NCI-H1930 (cell line): Measurements from ENCODE around the gene ZNF552.
"Not testable (repeated sequence)": the region's sequence is repeated elsewhere in the genome, so short reads cannot be mapped to it uniquely, and the experiment has no call there.

Experiments used
- DNase-seq, 2 experiments: peaks; one replicate each; lab custom pipeline; 2025; lab: John Stamatoyannopoulos, UW

The ZNF552 gene

GRCh38 chr19:57814505-57815246, at the start of gene ZNF552:
TSS of gene ZNF552 (minus strand) at chr19:57814913. CDS start at chr19:57814743, 170 bp downstream.
- DNase-seq: peak; percentile 92 to 94

DNA sequence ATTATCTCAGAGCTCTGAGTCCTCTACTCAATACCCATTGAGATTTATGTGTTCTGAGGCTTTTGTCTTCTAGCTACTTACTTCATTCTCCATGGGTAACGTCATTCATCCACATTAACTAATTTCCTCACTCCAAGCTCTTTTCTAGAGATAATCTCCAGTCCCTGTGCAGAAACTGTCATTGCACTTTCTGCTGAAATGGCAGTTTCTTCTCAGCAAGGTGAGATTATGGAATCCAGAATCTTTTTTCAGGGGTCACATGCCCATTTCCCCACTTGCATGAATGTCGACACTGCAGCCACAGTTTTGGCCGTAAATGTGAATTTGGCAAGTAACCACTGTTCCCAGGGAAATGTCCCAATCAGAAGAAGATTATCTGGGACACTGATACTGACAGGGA, 47.6 kb upstream of the ZNF552 start:
- not testable (repeated sequence) for DNase-seq

DNA sequence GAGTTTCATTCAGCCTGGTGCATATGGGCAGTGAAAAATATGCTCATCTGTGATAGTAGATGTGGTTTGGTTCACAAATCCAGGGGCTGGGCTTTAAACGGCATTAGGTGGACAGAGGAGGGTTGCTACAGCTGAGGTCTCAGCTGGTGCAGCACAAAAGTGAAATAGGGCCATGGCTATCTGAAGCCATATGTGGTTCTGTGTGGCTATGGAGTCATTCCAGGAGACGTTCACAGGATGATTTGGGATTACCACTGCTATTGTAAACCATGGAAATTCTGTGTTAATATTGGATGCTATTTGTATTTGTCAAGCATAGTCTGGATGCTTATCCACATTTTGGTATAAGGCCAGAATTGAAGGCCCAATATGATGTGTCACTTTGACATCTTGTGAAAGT, 39.4 kb upstream of the ZNF552 start:
- DNase-seq: not testable (repeated sequence)

- not testable (repeated sequence) for DNase-seq
These were observed 37.3 kb upstream of the ZNF552 start for GRCh38 chr19:57851812-57852603.

- no peak for DNase-seq
These were observed 35.9 kb upstream of the ZNF552 start for GRCh38 chr19:57850553-57851017.

DNA sequence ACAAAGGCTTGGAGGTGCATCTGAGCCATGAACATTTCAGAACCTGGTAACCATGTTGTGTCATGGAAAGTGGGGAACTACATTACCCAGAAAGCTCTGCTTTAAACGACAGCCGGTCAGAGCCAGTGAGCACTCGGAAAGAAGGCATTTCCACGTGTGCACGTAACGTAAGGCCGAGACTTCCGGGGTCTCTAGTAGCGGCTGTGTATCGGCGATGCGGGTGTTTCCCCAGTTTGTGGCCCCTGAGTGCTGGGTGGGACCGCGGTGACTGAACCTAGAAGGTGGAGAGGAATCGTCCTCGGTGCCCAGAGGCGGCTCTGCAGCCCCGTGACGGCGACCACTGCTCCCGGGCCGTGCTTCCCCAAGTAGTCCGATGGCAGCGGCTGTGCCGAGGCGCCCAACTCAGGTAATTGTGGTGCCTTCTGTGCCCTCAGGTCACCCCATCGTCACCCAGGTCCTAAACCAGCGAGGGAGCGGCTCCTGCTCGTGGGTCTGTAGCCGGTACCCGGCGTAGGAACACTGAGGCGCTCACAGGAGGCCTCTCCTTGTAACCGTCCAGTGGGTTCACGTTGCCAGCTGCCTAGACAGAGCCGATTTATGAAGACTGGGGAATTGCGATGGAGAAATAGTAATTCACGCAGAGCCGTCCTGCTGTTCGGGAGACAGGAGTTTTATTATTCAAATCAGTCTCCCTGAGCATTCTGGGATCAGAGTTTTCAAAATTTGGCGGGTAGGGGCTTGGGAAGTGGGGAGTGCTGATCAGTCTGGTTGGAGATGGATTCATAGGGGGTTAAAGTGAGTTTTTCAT, 35.2 kb upstream of the ZNF552 start, which contains the start of gene ZNF587:
Gene ZNF587, plus strand, starts transcription at position 194 of the 808 bp plus-strand sequence. Its CDS starts 180 bp downstream, at position 374.
- peak; percentile 70 to 88 for DNase-seq

- DNase-seq: not testable (repeated sequence)
These were observed 34.5 kb upstream of the ZNF552 start for GRCh38 chr19:57849162-57849665.

- not testable (repeated sequence) for DNase-seq
These were observed 32.5 kb upstream of the ZNF552 start for GRCh38 chr19:57847164-57847563.

DNA sequence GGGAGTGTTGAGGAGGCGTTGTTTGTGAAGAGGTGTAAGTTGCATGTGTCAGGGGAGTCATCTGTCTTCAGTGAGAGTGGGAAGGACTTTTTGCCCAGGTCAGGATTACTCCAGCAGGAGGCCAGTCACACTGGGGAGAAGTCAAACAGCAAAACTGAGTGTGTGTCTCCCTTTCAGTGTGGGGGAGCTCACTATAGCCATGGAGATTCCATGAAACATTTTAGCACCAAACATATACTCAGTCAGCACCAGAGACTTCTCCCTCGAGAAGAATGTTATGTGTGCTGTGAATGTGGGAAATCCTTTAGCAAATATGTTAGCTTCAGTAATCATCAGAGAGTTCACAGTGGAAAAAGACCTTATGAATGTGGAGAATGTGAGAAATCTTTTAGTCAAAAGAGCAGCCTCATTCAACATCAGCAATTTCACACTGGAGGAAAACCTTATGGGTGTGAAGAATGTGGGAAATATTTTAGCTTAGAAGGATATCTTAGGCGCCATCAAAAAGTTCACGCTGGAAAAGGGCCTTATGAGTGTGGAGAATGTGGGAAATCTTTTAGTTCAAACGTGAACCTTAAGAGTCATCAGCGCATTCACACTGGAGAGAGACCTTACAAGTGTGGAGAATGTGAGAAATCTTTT, 26.5 kb upstream of the ZNF552 start:
- DNase-seq: no peak

DNA sequence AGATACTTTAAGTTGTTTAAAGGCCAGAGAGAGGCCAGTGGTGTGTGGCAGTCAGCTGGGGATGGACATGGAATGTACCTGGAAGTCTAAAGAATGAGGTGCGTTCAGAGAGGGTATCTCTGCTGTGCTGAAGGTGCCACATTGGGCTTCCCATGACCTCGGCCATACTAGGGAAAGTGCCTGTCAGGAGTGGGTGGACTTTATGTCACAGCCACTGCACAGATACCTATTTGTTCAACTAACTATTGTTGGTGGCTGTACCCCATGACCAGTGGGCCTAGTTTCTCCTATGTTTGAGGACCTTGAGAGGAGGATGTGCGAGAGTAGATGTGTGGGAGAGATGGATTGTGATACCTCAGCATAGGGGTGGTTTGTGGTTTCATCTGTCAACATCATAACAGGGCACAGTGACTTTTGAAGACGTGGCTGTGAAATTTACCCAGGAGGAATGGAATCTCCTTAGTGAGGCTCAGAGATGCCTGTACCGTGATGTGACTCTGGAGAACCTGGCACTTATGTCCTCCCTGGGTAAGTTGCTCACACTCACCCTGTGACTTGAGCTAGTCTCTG, 24.0 kb upstream of the ZNF552 start:
- DNase-seq: not testable (repeated sequence)

- not testable (repeated sequence) for DNase-seq
These were observed 22.3 kb upstream of the ZNF552 start for GRCh38 chr19:57836991-57837390.

- peak; percentile 29 to 40 for DNase-seq
These were observed 15.4 kb upstream of the ZNF552 start, which contains the start of gene ZNF587B for GRCh38 chr19:57830071-57830602. TSS of gene ZNF587B (plus strand) at chr19:57830299. CDS start at chr19:57830529, 230 bp downstream.

- DNase-seq: no peak
These were observed 14.6 kb upstream of the ZNF552 start for GRCh38 chr19:57829316-57829715.

DNA sequence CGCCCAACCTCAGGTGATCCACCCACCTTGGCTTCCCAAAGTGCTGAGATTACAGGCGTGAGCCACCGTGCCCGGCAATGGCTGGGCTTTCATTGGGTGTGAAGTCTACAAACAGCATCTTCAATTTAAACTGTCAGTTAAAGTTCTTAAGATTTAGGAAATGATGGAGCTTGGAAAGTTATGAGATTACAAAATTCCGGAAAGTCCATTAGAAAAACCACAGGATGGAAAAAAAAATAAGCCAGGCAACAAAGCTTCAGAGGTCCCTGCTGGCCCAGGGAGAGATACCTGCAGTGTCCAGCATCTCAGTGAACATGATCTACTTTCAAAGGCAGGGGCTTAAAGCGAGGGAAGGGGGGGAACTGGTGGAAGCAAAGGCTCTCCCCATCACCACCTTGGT, 10.8 kb upstream of the ZNF552 start:
- DNase-seq: no peak

DNA sequence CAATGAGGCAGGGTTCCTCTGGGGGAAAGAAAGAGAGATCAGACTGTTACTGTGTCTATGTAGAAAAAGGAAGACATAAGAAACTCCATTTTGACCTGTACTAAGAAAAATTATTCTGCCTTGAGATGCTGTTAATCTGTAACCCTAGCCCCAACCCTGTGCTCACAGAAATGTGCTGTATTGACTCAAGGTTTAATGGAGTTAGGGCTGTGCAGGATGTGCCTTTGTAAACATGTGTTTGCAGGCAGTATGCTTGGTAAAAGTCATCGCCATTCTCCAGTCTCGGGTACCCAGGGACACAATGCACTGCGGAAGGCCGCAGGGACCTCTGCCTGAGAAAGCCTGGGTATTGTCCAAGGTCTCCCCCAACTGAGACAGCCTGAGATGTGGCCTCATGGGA, 8.9 kb upstream of the ZNF552 start:
- not testable (repeated sequence) for DNase-seq

GRCh38 chr19:57823155-57823554, 8.4 kb upstream of the ZNF552 start:
- DNase-seq: not testable (repeated sequence)

DNA sequence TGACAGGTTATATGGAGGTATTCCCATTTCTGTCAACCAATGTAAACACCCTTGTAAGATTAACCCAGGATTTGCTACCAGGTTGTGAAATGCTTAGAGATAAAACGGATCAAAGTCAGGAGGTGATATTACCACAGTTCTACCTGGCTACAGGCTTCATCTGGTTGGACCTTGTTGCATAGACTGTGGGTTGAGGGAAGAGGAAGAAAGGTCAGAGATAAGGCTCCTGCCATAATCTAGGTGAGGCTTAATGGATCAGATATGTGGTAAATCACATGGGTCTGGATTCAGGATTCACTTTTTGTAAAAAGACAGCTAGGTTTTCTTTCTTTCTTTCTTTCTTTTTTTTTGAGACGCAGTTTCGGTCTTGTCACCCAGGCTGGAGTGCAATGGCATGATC, 6.8 kb upstream of the ZNF552 start:
- DNase-seq: not testable (repeated sequence)

DNA sequence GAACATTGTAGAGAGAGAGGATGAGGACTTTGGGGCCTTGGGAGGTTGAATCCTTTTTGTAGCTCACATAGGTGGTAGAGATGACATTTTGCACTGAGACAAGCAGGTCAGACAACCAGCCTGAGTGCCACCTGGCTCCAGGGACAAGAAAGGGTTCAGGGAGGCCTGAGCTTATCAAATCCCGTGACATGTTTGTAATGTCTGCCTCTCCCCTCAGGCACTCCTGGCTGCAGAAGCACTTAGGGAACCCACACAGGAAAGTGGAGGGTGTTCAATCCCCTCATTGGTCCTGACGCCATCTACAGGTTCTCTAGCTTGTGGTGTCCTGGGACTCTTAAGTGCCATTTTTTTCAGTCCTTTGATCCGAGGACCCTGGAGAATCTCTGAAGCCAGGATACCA, 6.4 kb upstream of the ZNF552 start:
- DNase-seq: not testable (repeated sequence)

GRCh38 chr19:57820599-57820998, 5.9 kb upstream of the ZNF552 start:
- no peak for DNase-seq

- peak; percentile 87 to 92 for DNase-seq
These were observed 4.9 kb upstream of the ZNF552 start for GRCh38 chr19:57819475-57820148.
